ENCODE results near the gene MED22.

MED22 gene

DNA sequence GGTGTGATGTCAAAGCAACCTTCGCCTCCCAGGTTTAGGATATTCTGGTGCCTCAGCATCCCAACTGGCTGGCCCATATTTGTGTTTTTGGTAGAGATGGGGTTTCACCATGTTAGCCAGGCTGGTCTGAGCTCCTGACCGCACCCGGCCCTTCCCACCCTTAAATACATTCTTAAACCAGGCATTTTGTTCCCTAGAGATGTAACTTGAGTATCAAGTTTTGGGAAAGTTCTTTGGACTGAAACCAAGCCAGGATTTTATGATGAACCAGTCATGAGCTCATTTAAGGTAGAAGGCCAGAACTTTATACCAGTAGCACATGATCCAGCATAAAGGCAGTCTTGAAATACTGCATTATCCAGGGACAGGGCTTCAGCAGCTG is 3.6 kb upstream of the MED22 start:
- Histone ChIP-seq H3K4me3 (ENCODE audit: low read depth, low read length) (no peak overlapping the region), H3K9me3 (ENCODE audit: control insufficient read depth, insufficient read depth, low read depth, low read length) (no peaks in the 10 kb centered on the region), H3K4me1 (ENCODE audit: control insufficient read depth, insufficient read depth, low read length) (no peaks in the 10 kb centered on the region), H3K27ac (ENCODE audit: extremely low read depth, low read depth, low read length) (no peak overlapping the region), H3K36me3 (ENCODE audit: control insufficient read depth in 2 of 2, insufficient read depth in 1 of 2, low read length in 2 of 2) (peaks cover 14 to 66% of the 10 kb centered on the region in 2 experiments)
- ChIA-PET CTCF (interaction anchor here (0.6 to 2.2 kb wide), 10 partner anchors 9 to 329 kb away, joined by 3 to 13 read pairs (median 4); no protein-coding TSS in a partner anchor), POLR2A (interaction anchor here (0.6 to 6.0 kb wide), 10 partner anchors 7 to 187 kb away, joined by 3 to 89 read pairs (median 6); partner anchors contain the start of genes SURF1, SURF2 and SURF6)
- TF ChIP-seq ZNF629 (tag by site-specific recombination; IDR thresholded peaks at IDR 0.05) (peak; percentile 25; the same call in 1 of the 2 replicates), OSR2 (tag by site-specific recombination; IDR thresholded peaks at IDR 0.05) (peak; percentile 21; the same call in 1 of the 2 replicates), KLF1 (tag by site-specific recombination; IDR thresholded peaks at IDR 0.05) (peak; percentile 81), ZEB2 (tag by site-specific recombination; IDR thresholded peaks at IDR 0.05) (0 out of 2 replicates have a peak, but pooled peaks have one; percentile 57), IKZF3 (tag by site-specific recombination; IDR thresholded peaks at IDR 0.05) (no peak), ZBTB6 (tag by site-specific recombination; IDR thresholded peaks at IDR 0.05) (no peak), ZNF23 (tag by site-specific recombination; IDR thresholded peaks at IDR 0.05; ENCODE audit: borderline replicate concordance) (no peak), ZNF184 (tag by site-specific recombination; IDR thresholded peaks at IDR 0.05) (0 out of 2 replicates have a peak, but pooled peaks have one; percentile 17), KLF8 (tag by site-specific recombination; IDR thresholded peaks at IDR 0.05) (peak; percentile 60), PBX3 (CRISPR knock-in tag; IDR thresholded peaks at IDR 0.05) (no peak), ZNF391 (tag by site-specific recombination; IDR thresholded peaks at IDR 0.05; ENCODE audit: borderline replicate concordance, low read depth) (no peak)
- TF ChIP-seq, protein P1, sequence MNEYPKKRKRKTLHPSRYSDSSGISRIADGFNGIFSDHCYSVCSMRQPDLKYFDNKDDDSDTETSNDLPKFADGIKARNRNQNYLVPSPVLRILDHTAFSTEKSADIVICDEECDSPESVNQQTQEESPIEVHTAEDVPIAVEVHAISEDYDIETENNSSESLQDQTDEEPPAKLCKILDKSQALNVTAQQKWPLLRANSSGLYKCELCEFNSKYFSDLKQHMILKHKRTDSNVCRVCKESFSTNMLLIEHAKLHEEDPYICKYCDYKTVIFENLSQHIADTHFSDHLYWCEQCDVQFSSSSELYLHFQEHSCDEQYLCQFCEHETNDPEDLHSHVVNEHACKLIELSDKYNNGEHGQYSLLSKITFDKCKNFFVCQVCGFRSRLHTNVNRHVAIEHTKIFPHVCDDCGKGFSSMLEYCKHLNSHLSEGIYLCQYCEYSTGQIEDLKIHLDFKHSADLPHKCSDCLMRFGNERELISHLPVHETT (tag by site-specific recombination; IDR thresholded peaks at IDR 0.05) = peak; percentile 9; the same call in 1 of the 2 replicates
- TF ChIP-seq, protein P2, sequence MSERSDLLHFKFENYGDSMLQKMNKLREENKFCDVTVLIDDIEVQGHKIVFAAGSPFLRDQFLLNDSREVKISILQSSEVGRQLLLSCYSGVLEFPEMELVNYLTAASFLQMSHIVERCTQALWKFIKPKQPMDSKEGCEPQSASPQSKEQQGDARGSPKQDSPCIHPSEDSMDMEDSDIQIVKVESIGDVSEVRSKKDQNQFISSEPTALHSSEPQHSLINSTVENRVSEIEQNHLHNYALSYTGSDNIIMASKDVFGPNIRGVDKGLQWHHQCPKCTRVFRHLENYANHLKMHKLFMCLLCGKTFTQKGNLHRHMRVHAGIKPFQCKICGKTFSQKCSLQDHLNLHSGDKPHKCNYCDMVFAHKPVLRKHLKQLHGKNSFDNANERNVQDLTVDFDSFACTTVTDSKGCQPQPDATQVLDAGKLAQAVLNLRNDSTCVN (tag by site-specific recombination; optimal IDR thresholded peaks at IDR 0.05) = no peak

DNA sequence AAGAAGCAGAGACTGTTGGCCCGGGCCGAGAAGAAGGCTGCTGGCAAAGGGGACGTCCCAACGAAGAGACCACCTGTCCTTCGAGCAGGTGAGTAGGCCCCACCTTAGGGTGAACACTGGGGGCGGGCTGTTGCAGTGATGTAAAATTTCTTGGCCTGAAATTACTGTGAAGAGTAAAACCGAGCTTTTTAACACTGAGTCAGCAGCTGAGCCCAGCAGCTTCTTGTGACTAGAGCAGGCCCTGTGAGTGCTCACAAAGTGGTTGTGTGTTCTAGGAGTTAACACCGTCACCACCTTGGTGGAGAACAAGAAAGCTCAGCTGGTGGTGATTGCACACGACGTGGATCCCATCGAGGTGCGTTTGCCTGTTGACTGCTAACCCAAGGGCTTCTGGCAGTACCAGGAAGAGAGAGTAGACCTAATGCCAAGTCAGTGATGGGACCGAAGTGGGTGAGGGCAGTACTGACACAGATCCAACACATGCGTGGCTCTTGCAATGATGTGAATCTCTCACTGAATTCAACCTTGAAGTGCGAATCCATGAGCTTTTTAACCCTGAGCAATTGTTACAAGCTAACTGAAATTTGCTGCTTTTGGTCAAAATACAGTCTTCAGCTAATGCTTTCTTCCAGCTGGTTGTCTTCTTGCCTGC is 2.2 kb upstream of the MED22 start:
- Histone ChIP-seq H3K36me3 (ENCODE audit: control insufficient read depth in 2 of 2, insufficient read depth in 1 of 2, low read length in 2 of 2) (peaks cover 14 to 80% of the 10 kb centered on the region in 2 experiments), H3K4me1 (ENCODE audit: control insufficient read depth, insufficient read depth, low read length) (no peaks in the 10 kb centered on the region), H3K9me3 (ENCODE audit: control insufficient read depth, insufficient read depth, low read depth, low read length) (no peaks in the 10 kb centered on the region), H3K27ac (ENCODE audit: extremely low read depth, low read depth, low read length) (peak overlapping the region; percentile 100), H3K4me3 (ENCODE audit: low read depth, low read length) (no peak overlapping the region)
- ChIA-PET POLR2A (interaction anchor here (1.8 to 6.0 kb wide), 3 partner anchors 7 to 15 kb away, joined by 10 to 89 read pairs (median 12); partner anchors contain the start of genes SURF1, SURF2 and SURF6), CTCF (interaction anchor here (0.6 to 2.2 kb wide), 5 partner anchors 8 to 327 kb away, joined by 3 to 13 read pairs (median 10); no protein-coding TSS in a partner anchor)
- TF ChIP-seq ZNF600 (tag by site-specific recombination; IDR thresholded peaks at IDR 0.05) (peak; percentile 33; the same call in 1 of the 2 replicates), SCRT2 (tag by site-specific recombination; IDR thresholded peaks at IDR 0.05) (0 out of 2 replicates have a peak, but pooled peaks have one; percentile 9), ZNF692 (tag by site-specific recombination; IDR thresholded peaks at IDR 0.05) (no peak)

Measured in HEK293 (cell line).